ENCODE measurements around the gene ZNF862.

ZNF862 gene

DNA sequence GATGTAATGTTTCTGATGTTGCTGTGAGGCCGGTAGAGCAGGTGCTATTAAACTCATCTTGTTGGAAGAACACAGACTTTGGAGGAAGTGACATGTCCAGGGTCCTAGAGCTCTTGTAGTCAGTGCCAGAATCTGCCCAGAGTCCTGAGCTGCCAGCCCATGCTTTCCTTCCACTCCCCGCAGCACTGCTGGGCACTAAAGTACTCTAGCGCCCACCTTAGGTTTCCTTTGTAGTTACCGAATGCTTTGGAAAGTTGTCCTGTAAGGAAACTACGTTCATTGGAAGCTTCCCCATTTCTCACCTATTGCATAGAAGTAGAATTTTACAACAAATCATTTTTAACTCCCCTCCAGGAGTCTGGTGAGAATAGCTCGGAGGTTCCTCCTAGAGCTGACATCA, 11.0 kb downstream of the ZNF862 start:
- no peak for DNase-seq

DNA sequence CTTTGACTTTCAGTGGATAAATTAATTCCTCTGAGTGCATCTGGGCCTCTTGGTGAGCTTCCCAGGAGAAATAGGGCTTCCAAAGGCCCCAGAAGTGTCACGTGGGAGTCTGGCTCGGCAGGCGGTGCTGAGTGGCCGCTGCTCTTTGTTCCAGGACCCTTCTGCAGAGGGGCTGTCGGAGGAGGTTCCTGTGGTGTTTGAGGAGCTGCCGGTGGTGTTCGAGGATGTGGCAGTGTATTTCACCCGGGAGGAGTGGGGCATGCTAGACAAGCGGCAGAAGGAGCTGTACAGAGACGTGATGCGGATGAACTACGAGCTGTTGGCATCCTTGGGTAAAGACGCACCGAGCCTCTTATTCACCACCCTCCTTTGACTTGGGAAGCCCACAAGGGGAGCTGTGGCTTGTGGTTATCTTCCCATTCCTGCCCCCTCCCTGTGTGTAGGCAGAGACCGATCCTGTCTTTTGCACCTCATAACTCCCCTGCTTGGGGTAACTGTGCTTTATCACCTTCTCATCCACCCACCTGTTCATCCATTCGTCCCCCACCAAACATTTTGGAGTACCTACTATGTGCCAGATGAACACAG, 11.9 kb downstream of the ZNF862 start:
- no peak for DNase-seq

GRCh38 chr7:149850716-149851115, 12.5 kb downstream of the ZNF862 start:
- no peak for DNase-seq

DNA sequence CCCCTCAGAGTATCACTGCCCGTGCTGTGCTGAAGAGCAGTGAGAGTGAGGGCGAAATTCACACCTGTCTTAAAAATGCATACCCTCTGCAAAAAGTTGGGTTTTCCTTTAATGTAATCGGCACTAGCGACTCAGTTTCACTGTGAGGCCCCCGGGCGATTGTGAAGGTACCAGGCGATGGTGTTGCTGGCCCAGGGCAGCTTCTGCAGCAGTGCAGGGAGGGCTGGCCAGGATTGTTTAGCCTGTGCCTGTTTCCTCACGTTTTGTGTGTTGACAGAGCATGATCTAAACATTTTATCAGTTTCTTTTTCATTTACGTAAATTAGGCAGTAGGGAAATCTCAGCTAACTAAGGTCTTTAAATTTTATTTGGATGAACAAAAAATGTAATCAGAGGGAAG, 13.3 kb downstream of the ZNF862 start:
- no peak for DNase-seq

GRCh38 chr7:149853157-149853556, 15.0 kb downstream of the ZNF862 start:
- no peak for DNase-seq

- DNase-seq, result peak; percentile 93
Measured at GRCh38 chr7:149854611-149855360, 16.6 kb downstream of the ZNF862 start.

- peak; percentile 57 for DNase-seq
Measured at GRCh38 chr7:149855361-149856305, 17.5 kb downstream of the ZNF862 start.

- no peak for DNase-seq
Measured at GRCh38 chr7:149856583-149856982, 18.4 kb downstream of the ZNF862 start.

DNA sequence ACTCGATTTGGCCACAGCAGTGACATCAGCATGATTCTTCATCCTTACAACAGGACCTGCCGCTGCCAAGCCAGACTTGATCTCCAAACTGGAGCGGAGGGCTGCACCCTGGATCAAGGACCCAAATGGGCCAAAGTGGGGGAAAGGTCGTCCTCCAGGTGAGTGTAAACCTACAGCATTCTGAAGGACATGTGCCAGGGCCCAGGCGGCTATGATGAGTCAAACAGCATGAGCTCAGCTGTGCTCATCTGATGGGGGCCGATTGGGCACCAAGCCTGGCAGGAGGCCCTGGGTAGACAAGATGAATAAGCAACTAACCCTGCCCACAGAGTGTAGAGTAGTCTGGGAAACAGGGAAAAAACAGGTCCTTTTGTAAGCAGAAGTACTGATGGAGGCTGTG, 21.2 kb downstream of the ZNF862 start:
- DNase-seq, result no peak

DNA sequence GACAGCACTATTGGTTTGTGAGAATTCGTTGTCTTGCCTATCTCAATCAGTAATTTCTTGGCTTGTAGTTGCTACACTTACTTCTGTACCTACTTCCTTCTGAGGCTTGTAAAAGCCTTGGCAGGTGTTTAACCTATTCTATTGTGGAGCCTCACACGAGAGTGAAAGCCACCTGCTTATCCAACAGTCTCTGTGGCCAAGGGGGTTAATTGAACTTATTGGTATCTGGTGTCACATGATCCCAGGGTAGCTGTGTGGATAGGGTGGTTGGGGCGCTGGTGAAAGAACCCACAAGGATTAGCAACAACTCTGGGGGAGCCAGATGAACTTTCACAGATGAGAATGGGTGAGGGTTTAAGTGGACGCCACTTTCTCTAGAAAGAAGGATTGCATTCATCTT, 21.7 kb downstream of the ZNF862 start:
- DNase-seq, result no peak

- DNase-seq, result no peak
Measured at GRCh38 chr7:149860821-149861727, 22.9 kb downstream of the ZNF862 start.

DNA sequence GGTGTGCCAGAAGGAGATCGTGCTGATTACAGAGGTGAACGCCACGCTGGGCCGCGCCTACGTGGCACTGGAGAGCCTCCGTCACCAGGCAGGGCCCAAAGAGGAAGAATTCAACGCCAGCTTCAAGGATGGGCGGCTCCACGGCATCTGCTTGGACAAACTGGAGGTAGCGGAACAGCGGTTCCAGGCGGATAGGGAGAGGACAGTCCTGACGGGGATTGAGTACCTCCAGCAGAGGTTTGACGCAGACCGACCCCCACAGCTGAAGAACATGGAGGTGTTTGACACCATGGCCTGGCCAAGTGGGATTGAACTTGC, 23.5 kb downstream of the ZNF862 start:
- no peak for DNase-seq

DNA sequence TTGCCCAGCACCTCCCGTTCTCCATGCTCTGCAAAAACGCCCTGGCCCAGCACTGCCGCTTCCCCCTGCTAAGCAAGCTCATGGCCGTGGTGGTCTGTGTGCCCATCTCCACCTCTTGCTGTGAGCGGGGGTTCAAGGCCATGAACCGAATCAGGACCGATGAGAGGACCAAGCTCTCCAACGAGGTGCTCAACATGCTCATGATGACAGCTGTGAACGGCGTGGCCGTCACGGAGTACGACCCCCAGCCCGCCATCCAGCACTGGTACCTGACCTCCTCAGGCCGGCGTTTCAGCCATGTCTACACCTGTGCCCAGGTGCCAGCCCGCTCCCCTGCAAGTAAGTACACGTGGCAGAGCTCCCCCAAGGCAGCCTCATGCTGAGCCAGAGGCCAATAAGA, 24.0 kb downstream of the ZNF862 start:
- no peak for DNase-seq

GRCh38 chr7:149863500-149863899, 25.3 kb downstream of the ZNF862 start:
- no peak for DNase-seq

DNA sequence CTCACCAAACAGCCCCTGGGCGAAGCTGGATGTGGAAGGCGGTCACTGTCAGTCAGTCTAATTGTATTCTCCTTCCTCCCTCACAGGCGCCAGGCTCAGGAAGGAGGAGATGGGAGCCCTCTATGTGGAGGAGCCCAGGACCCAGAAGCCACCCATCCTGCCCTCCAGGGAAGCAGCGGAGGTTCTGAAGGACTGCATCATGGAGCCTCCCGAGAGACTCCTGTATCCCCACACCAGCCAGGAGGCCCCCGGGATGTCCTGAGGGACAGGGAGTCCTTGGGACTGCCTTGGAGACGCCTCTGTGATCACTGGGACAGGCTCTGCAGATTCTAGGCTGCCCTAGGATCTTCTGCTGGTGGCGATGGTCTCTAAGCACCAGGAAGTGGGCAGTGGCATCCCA, 25.8 kb downstream of the ZNF862 start:
- no peak for DNase-seq

- DNase-seq, result no peak
Measured at GRCh38 chr7:149864751-149865150, 26.6 kb downstream of the ZNF862 start.

DNA sequence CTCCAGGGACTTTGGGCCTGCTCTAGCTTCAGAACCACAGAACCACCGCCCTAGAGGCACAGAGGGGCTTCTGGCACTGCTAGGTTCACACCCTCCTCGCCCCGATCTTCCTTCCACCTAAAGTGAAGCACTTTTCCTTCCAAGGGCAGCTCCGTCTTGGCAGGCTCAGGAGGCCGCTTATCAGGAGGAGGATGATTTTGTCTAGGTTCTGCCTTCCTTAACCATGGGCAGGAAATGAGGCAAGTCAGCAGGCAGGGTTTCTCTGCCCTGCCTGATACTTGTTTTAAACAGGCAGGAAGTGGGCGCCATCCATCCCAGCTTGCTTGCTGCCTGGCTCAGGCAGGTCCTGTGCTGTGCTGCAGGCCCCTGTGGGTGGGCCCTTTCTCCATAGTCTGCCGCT, 27.3 kb downstream of the ZNF862 start:
- DNase-seq, result no peak

DNA sequence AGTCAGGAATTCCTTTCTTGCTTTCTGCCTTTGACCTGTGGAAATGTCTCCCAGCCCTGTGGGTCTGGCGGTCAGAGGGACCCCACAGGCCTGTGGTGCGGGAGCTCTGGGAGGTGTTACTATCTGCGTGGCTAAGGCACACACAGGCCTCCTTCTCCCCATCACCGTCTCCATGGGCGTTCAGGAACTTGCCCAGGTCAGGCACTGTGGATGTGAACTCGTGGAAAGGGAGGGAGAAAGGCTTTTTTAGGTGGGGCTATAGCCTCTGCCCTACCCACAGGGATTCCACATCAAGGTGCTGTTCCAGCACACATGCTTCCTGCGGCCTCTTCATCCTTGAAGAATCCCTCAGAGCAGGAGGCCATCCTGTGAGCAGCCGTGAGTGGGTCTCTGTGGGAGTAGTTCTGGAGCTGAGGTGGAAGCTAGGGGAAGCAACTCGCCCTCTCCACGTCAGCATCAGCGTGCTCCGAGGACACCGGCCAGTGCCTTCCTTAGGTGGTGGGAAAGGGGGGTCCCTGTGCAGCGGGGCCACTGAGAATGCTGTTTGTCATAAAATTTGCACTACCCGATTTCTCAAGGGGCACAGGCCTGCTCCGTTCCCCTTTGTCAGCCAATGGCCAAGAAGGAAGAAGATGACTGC, 28.1 kb downstream of the ZNF862 start:
- no peak for DNase-seq

DNA sequence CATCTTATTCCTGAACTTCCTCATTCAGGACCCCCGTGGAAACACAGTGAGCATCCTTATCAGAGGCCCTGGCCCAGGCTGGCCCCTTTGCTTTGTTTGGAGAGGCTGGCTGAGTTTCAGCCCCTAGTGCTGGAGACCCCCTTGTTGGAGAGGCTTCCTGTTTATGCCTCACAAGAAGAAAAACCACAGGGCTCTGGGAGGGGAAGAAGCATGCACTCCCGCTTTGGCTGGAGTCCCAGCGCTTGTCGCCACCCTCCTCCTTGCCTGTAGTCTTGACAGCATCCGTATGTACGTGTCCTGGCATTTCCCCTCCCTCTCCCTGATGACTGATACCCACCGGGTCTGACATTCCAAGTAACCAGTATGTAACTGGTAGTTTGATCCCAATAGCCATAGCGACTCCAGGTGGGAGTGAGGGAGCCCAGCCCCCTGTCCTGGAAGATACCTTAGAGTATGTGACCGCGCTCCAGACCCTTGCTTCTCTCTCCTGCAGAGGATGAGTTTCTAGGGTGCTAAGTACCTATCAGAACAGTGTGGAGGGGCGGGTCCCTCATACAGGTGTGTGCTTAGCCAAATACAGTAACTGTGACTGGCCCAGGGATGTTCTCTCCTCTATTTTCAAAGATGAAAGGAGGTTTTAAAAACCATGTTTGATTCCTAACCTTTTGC, 28.7 kb downstream of the ZNF862 start:
- DNase-seq, result no peak

DNA sequence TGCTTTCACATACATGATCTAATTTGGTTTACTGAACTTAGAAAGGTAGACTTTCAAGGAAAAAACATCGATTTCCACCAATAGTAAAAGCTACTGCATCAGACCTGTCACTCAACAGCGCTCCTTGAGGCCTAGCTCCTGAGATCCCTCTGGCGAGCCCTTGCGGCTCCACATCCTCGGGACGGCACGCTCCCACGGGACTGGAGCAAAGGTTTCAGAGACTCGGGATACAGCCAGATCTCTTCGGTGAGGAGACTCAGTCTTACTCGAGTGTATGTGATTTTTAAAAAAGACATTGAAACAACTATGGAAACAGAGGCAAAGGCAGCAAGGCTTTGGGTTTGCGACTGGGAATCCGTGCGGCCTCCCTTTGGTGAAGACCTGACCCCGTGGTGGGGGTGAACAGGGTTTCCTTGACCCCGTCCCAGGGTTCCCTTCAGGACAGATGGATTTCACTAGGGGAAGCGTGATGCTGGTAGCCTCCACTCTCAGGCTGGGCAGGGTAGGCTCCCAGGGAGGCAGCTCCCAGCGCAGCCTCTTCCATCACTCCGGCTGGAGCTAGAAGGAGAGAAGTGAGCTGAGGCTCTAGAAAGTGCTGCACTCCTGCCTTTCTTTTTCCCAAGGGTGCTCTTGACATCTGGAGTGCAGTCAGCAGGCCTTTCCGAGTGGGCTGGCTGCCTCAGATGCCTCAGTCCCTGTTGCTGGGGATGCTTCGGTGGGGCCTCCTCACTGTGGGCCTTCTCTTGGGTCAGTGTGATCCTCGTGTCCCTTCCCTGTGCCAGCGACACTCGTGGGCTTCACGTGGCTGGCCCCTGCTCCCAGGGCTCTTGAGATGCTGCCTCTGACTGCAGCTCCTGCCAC, 29.8 kb downstream of the ZNF862 start:
- DNase-seq, result no peak
